Hematopoietic multipotent progenitor cell treated with erythropoietin and hydrocortisone succinate and interleukin-3 and kit ligand, for 6 days (in vitro differentiated cells): ENCODE measurements around the gene CISH.
A peak's percentile ranks its signal among the peaks of the same experiment; 100 is the strongest.

ENCODE experiments used
- DNase-seq: peaks from one replicate; pipeline ENCODE4 v3.0.0-alpha.2; 2015

The CISH gene

DNA sequence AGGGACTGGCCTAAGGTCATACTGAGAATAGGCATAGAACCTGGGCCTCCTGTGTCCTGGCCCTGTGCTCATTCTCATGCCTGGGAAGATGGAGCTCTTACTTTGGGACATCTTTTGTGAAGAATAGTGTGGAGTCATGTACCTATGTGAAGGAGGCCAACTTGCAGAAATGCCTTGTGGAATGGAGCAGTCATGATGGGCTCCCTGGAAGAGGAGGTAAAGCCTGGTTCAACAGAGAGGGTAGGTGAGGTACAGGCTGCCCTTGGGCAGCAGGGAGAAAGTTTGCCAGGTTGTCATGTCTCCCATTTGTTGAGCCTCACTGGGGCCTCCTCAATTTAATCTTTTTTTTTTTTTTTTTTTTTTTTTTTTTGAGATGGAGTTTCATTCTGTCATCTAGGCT, 23.5 kb upstream of the CISH start:
- no peak for DNase-seq

DNA sequence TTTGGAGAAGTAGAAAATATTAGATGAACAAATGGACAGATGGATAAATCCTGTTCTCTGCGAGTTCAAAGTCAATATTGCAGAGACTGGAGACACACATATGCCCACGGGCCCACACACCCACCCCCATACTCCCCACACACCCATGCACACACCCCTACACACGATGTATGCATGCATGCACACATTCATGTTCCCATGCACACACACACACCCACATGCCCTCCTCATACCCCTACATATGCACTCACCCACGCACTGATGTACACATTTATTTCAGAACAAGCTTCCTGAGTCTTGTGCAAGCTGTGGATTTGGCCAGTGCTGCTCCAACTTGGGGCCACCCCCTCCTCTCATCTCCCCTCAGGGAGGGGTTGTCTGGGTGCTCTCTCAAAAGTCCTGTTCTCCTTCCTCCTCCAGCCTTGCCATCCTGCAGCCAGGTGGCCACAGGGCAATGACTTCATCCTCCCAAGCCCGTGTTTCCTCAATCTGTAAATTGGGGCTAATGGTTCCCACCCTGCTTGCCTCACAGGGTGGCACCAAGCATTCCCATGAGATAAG, 21.7 kb upstream of the CISH start:
- DNase-seq, result no peak

DNA sequence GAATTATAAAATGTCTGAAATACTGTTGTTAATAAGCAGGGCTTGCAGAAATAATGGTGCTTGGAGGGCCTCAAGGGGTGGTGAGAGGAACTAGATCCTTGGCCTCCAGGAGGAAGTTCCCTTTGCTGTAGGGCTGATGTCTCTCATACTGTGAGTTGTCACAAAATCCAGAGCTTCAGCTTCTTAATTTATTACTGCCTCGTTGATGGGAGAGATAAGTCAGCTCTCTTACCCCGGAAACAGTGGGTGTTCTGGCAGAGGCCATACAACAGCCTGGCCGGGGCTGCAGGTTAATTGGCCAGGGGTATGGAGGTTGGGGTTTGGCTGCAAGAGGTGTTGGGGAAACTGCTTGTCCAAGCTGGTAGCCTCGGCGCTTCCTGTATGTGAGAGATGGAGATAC, 20.9 kb upstream of the CISH start:
- peak; percentile 70 for DNase-seq

DNA sequence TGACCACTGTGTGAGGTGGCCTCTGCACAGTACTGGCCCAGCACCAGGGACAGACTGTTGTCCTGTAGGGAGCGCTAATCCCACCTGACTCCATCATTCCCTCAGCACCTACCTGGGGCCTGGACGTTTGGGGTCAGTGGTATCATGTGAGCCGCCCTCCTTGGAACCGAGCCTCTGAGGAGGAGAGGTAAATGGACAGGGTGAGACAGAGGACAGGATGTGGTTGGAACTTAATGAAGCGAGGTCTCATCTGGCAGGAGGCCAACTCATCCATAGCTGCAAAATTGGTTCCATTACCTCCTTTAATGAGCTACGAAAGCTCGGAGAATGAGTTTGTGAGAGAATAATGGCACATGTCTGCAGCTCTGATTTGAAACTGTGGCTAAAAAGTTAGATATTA, 19.3 kb upstream of the CISH start:
- DNase-seq, result no peak

DNA sequence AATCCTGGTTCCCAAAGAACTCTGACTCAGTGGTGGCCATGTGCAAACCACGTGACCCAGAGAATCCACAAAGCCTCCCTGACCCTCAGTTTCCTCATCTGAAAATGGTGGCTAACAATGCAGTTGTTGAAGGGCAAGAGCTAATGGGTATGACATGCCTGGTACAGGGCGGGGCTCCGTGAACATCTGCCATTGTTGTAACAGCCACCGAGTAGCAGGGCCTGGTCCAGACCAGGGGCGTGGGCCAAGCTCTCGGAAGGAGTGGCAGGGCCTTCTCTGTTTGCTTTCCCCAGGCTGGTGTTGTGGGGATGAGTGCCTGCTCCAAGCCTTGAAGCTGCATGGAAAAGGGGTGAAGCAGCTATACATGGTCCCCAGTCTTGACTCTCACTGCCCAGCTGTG, 18.8 kb upstream of the CISH start:
- no peak for DNase-seq

DNA sequence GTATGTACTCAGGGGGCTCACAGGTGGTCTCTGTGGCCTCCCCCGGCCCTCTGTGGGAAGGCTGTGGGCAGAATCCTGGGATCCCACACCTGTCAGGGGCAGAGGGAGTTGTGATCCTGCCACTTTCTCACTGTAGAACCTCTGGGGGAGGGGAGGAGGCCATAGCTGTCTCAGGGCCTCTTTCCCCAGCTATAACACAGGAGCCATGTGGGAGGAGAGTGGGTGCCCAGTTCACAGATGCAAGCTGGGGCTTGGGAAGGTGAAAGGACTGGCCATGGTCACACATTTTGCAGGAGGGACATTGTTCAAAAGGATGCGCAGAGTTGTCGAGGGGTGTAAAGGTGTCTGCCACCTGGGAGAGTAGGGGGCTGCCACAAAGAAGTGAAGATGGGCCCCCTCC, 17.0 kb upstream of the CISH start:
- DNase-seq, result no peak

DNA sequence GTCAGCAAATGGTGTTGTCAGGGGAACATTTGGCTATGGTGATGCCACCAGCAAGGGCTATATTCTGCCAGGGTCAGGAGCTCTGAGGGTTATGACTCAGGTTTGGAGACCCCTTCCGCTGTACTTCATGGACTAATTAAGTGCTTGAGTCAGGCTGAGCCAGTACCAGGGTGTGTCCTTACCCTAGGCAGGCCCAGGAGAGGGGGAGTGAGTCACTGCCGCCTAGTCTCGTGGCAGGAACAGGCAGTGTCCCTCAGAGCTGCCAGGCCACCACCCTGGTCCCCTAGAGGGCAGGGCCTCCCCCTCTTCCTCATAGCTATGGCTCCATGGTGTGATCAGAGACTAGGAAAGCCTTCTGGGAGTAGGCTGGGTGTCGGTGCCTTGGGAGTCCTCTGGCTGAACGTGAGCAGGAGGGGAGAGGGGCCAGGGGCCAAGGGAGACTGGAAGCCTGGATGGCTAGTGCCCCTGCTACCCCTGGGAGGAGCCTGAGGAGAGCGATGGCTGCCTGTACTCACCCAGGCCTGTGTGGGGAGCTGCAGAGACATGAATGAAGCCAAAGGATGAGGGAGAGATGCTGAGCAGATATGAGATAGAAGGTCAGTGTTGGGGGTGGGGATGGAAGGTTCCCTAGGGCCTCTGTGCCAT, 16.0 kb upstream of the CISH start:
- DNase-seq, result peak; percentile 56

DNA sequence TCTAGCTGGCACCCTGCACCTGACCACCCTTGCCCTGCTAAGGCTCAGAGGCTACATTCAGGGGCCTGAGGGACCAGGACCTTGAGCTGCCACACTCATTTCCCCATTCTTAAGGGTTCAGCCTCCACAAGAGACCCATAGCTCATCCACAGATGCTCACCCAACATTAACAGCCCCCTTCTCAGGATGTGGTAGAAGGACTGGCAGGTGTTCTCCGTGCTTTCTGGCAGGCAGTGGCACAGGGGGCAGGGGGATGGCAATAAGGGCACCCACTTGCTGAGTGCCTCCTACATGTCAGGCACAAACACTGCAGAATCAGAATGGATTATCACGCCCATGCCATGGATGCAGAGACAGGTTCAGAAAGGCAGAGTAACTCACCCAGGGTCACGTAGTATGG, 14.8 kb upstream of the CISH start:
- no peak for DNase-seq

DNA sequence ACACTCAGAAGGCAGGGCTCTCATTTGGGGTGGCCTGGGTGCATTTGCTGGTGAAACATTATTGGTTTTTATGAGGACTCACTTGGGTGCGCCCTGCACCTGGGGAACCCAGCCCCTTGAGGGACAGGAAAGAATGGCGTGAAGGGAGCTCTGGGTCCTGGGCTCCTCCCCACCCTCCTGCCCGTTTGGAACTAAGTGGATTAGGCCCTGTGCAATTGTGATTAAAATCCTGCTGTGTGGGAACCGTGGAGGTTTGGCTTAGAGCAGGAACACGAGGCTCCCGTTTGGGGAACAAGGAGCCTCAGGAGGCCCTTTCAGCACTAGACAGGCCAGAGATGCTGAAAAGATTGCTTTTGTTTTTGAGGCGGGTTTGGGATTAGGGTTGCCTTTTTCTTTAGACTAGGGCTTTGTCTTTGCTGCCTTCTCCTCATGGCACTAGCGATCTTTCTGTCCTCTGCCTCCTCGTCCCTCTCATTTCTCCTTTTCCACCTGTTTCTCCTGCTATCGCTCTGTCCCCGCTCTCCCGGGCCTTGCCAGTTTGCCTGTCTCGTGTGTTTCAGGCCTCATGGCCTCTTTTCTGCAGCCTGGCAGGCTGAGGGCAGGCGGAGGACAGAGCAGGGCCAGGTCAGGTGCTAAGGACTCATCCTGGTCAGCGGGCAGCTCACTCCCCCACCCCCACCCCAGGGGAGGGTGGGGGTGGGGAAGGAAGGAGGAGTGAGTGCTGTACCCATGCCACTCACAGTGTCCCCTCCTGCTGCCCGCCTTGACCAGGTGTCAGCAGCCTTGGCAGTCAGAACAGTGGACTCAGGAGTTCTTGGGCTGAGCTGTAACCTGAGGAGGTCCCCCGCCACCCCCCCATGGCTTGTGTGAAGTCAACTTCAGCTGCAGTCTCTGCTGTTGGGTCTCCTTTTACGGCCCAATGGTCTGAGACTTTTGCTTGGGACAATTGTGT, 13.9 kb upstream of the CISH start:
- no peak for DNase-seq

DNA sequence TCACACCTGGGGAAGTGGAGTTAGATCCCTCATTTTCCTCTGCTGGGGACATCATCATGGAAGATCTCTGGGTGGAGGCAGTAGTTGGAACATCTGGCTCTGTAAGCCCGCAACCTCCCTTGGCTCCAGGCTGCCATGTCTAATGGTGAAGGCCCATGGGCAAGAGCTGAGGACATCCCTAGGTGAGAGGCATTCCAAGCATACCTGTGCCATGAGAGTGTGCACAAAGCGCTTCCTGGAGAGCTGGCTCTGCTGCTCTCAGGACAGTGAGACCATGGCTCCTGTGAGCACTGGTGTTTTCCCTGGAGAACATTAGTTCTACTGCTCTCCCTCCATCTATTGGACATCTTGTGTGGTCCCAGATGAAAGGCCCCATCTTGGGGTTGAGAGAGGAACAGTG, 13.1 kb upstream of the CISH start:
- DNase-seq, result no peak

DNA sequence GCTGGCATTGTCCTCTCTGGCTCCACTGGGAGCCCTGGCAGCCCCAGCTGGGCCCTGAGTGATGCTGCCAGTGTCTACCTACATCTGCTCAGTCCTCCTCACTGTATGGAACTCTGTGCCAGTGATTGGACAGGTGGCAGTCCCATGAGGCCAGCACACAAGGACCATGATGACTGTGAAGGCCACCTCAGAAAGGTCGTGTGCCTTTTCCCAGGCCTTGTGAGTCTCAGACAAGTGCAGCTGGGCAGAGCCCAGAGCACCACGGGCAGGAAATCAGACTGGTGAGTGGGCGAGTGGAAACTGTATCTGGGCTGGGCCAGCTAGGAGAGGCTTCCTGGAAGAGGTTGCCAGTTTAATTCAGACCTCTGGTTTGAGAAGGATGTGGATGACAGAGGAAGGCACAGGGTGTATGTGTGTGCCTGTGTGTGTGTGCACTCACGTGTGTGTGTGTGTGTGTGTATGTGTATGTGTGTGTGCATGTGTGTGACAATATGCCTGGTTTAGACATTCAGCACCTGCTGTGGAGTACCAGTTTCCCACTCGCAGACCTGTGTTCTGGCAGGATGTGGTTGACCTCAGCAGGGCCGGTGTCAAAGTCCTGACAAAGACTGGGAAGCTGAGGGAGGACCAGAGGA, 12.4 kb upstream of the CISH start:
- peak; percentile 51 for DNase-seq

DNA sequence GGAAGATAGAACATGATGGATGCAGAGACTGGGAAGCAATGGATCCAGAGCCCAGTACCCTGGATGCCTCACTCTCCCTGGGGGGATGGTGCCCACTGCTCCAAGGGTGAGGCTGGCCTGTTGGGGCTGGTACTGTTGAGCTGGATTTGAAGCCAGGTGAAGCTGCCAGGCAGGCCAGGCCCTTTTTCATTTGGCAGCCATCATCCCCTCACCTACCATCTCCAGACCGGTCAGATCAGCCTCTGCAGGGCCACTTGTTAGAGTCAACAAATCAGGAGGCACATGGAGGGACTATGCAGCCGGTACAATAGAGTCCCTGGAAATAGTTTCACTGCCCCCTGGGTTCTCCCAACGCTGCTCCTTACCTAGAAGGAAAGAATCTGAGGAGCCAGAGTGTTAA, 11.3 kb upstream of the CISH start:
- no peak for DNase-seq

DNA sequence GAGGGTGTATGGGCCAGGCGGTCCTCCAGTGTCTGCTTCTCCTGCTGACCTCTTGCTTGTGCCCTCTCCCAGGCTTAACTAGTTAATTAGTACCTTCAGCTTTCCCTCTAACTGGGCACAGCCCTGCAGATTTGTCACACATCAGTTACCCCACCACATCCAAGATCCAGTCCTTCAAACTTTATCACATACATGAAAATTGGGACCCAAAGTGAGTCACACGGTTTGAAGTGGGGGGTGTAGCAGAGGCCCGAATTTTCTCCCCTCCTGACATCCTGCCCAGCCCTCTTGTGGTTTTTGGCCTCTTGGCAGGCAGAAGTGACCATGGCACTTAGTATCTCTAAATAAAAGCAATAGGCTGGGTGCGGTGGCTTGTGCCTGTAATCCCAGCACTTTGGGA, 9.2 kb upstream of the CISH start:
- DNase-seq, result peak; percentile 74

DNA sequence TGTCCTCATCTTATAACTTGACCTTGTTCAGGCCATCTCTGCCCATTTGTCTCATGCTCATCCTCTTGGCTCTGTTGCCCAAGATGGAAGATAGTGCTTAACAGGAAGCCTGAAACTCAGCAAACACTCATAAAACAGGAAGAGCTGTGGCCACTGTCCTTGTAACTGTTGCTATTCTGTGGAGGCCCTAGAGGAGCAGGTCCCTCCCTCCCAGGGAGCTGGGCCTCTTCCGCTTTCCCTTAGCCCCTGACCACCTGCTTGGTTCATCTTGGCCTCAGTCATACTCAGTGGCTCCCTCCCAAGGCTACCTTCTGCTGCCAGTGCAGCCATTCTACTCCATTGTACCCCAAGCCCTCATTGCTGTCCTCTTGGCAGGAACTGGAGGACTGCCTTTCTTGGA, 8.8 kb upstream of the CISH start:
- peak; percentile 81 for DNase-seq

DNA sequence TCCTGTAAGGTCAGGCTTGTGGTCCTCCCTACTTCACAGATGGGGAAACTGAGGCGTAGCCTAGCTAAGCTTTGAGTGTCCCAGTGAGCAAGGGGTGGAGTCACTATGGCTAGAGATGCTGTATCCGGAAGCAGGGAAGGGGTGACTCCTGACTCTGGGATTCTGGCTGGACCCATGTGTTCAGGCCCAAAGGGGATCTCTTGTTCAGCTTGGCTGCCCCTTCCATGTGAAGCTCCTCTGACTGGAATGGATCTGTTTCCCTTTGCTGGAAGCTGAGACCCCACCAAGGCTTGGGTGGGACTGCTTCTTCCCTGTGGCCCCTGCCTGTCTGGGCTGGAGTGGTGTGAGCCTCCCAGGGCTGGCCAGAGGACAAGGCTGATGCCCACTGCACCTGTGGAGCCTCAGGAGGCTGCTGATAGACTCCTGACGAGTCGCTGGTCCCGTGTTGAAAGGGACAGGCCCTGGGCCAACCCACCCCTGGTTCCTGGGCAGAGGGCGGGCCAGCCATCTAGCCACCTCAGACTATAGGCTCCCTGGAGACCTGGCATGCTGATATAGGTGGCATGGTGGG, 6.4 kb upstream of the CISH start:
- DNase-seq, result peak; percentile 48

DNA sequence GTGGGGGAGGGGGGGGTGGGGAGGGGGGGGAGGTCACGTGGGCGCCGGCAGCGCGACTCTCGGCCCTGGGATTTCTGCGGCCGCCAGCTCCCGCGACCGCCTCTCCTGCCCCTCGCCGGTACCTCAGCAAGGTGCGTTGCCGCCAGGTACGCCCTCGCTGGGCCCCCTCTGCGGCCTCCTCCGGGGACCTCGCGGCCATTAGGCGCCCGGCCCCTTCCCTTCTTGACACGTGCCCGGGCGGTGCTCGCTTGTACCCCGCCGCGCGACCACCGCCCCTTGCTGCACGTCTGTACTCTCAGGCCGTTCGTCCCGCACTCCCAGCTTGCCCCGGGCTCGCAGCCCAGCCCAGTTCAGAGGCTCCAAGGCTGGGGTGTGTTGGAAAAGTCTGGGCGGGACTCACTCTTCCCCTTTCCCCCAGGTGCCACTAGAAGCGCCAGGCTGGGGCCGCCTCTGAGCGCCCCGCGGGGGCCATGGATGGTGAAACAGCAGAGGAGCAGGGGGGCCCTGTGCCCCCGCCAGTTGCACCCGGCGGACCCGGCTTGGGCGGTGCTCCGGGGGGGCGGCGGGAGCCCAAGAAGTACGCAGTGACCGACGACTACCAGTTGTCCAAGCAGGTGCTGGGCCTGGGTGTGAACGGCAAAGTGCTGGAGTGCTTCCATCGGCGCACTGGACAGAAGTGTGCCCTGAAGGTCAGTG, 5.7 kb upstream of the CISH start, which contains the start of gene MAPKAPK3:
Gene MAPKAPK3, plus strand, starts transcription at position 56 of the 696 bp plus-strand sequence. Its CDS starts 415 bp downstream, at position 471.
- DNase-seq, result peak; percentile 71

DNA sequence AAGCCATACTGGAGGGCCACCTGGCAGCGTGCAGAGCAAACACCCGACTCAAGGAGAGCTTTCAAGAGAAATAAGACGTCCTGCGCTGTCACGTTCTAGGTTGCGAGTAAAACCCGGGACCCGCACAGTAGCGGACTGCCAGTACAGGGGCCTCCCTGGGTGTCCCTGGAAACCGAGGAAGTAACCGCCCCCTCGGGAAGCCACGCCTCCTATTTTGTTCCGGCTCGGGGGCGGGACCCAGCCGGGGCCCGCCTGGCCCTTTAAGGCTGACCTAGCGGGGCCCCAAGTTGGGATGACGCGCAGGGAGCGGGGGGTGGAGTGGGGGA, 5.2 kb upstream of the CISH start:
- peak; percentile 96 for DNase-seq

DNA sequence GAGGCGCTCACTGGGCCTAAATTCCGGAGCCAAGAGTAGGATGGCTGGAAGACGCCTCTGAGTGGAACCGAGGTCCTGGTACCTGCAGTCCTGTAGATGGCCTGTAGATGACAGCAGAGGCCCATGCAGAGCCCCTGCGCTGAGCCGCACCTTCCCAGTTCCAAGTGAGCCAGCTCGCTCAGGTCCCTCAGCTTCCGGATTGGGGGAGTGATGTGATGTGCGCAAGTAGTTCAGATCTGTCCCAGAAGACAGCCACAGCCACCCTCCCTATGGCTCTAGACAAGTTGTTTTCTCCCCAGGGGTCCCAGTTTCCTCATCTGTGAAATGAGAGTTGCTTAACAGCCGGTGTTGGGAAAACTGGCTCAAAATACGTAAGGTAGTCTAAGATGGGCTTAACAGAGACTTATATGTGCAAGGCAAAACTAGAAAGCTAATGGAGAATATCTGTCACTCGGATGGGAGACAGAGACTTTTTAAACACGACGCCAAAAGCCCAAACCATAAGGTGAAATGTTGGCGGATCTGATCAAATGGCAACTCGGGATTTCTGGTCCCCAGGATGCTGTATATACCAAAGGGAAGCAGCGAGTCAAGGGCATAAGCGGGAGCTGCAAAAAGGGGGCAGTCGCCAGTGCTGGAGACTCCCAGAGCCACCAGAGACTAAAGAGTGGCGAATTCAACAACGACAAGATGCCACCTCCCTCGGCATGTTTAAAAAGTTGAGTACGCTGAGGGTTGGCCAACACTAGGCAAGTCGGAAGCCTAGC, 4.6 kb upstream of the CISH start:
- peak; percentile 95 for DNase-seq

DNA sequence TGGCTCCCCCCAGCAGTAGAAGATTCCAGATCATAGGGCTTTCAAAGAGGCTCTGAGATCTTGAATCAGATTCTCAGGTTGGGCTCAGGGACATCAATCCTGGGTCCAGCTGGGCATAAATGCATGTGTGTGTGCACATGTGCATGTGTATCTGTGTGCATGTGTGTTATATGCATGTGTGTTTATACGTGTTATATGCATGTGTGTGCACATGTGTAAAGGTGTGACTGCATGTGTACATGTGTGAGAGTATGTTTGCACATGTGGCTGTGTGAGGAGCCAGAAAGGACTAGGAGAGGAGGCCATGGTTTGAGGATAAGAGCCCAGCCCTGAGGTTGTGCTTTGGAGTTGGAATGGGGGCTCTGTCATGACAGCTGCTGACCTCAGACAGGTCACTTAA, 3.6 kb upstream of the CISH start:
- DNase-seq, result no peak

DNA sequence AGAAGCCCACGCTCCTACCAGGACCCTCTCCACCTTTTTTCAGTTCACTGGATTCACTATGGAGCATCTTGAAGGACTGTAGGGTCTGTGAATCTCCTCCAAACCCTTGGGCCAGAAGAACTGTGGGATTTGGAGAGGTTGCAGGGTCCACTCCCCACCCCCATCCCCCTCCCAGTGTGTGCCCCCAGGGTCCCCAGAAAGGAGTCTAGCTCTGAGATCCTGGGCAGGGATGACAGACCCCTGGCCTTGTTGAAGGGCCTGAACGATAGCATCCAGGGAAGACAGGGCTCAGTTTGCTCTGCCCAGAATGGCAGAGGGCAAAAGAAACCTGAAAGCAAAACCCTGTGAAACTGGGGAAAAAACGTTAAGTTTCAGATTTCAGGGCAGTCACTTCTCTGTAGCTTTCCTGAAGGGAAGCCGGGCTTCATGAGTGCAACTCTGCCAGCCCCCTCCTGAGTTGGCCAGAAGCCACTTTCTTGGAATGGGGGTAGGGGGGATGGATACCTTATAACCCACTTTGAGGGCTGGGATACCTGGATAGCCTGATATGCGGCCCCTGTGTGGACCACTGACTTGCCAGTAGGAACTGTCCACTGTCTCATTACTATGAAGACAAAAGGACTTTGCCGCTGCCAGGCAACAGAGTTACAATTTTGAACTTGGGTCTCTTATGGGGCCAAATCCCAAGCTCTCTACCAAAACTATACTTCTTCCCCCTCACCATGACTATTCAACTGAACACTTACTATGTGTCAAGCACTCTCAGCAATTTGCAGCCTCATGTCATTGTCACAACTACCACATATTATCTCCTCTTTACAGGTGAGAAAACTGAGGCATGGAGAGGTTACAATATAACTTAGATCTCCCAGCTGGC, 1.6 kb upstream of the CISH start:
- no peak for DNase-seq
